AG04450 (cell line): ENCODE data around the gene LCN12. TPM values are rescaled to one million over a fixed set of nuclear protein-coding genes. Genes with fewer than 3 reads are reported as not detected.

Experiments used
- CTCF ChIA-PET: fragments of 300-600, 350-600 bp; formaldehyde crosslinking; extraction: SDS; loops from one replicate; lab custom pipeline; 2022; ENCODE audit warnings: antibody characterized with exemption, inconsistent platforms; lab: Charles Lee
- POLR2A ChIA-PET: fragments of 350-600 bp; formaldehyde crosslinking; extraction: SDS; loops from one replicate; lab custom pipeline; 2021; ENCODE audit warnings: antibody characterized with exemption, inconsistent platforms; lab: Yijun Ruan, JAX
- DNase-seq: peaks from one replicate; pipeline ENCODE4 v3.0.0-alpha.2; 2011; ENCODE audit warnings: low read depth, low spot score
- H3K27ac ChIP-seq: one replicate; pipeline ENCODE4 v1.5.1; 2012; ENCODE audit warnings: low read depth, low read length, control low read depth
- H3K27me3 ChIP-seq: one replicate; pipeline ENCODE4 v1.6.0; 2012; ENCODE audit warnings: low read length; ENCODE audit not compliant: control insufficient read depth, insufficient read depth
- H3K4me3 ChIP-seq: 2 replicates; pipeline ENCODE4 v1.5.1; 2011; ENCODE audit warnings: mild to moderate bottlenecking, low read depth, low read length, control low read depth
- H3K9me3 ChIP-seq: 2 replicates; pipeline ENCODE4 v1.5.1; 2012; ENCODE audit warnings: low read length; ENCODE audit not compliant: control insufficient read depth, insufficient read depth
- polyA plus RNA-seq: library from polyadenylated mRNA; depleted of rRNA; stranded (reverse); fragments of >200 nt; gene quantifications from 2 replicates; pipeline ENCODE4 v1.2.3, GENCODE V29; 2011
- TF ChIP-seq, protein P1 (sequence below): IDR thresholded peaks from 2 replicates; pipeline ENCODE4 v1.5.1; 2011; ENCODE audit warnings: low read depth, low read length, control low read depth, inconsistent platforms

Gene LCN12
- polyA plus RNA-seq, 1 experiment, result not detected

DNA sequence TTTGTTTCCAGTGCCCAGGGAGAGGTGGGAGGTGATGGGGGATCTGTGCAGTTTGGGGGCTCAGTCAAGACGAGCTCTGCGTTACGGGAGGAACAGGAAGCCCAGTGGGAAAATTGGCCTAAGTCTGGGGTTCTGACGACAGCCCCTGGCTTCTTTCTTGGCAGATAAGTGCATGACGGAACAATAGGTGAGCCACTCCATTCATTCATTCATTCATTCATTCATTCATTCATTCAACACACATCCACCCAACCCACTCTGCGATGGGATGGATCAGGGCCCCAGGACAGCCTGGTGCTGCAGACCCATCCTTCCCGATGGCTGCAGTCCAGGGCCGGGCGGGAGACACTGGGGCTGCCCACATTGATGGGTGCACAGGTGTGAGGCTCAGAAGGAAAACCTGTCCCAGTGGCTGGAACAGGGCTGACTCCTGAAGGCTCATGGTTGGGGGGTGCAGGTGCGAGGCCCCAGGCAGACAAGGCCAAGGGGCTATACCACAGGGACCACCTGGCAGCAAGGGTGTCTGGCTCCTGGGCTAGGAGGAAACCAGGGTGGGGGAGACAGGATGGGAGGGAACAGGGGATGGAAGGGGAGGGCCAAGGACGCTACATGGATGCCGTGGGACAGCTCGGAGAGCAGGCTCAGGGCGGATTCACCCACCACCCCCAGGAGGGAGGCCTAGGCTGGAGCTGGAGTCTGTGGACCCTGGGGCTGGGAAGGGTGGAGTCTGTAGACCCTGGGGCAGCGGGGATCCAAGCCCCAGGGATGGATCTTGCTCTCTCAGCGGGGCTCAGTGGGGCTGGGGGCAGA is 28.8 kb downstream of the LCN12 start:
- H3K4me3 ChIP-seq, result no peak overlapping the region
- ChIA-PET POLR2A (no interaction called here), CTCF (no interaction called here)
- no peak for DNase-seq
- H3K27me3 ChIP-seq, result peaks cover 37% of the 10 kb centered on the region
- no peak overlapping the region for H3K27ac ChIP-seq
- H3K9me3 ChIP-seq, result no peaks in the 10 kb centered on the region; the same call in 1 of the 2 replicates
- TF ChIP-seq, protein P1, sequence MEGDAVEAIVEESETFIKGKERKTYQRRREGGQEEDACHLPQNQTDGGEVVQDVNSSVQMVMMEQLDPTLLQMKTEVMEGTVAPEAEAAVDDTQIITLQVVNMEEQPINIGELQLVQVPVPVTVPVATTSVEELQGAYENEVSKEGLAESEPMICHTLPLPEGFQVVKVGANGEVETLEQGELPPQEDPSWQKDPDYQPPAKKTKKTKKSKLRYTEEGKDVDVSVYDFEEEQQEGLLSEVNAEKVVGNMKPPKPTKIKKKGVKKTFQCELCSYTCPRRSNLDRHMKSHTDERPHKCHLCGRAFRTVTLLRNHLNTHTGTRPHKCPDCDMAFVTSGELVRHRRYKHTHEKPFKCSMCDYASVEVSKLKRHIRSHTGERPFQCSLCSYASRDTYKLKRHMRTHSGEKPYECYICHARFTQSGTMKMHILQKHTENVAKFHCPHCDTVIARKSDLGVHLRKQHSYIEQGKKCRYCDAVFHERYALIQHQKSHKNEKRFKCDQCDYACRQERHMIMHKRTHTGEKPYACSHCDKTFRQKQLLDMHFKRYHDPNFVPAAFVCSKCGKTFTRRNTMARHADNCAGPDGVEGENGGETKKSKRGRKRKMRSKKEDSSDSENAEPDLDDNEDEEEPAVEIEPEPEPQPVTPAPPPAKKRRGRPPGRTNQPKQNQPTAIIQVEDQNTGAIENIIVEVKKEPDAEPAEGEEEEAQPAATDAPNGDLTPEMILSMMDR, result no peak

DNA sequence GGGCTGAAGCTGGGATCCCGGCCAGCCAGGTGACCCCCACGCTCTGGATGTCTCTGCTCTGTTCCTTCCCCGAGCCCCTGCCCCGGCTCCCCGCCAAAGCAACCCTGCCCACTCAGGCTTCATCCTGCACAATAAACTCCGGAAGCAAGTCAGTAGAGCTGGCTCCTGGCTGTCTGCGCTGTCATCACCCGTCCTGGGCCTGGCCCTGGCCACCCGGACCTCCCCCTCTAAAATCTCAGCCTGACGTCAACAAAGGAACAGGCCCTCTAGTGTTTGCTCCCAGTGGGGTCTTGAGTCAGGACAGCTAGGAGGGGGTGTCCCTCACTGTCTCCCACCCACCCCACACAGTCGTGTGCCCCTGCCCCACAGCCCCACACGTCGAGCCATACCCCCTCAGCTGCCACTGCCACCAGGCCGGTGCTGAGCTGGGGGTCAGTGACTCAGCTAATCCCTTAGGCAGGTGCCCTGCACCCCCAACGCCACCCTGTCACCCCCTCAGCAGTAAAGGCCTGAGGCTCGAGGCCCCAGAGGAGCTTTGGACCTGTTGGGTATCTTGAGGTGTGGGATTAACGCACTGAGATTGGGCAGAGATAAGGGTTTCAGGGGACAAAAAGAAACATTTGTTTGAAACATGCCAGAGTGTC is 29.6 kb downstream of the LCN12 start:
- H3K4me3 ChIP-seq, result no peak overlapping the region
- no peak for DNase-seq
- TF ChIP-seq, protein P1, result no peak
- H3K27ac ChIP-seq, result no peak overlapping the region
- peaks cover 42% of the 10 kb centered on the region for H3K27me3 ChIP-seq
- CTCF ChIA-PET, result no interaction called here
- H3K9me3 ChIP-seq, result no peaks in the 10 kb centered on the region; the same call in 1 of the 2 replicates
- POLR2A ChIA-PET, result interaction anchor here (1.1 kb wide), 1 partner anchor 135 kb away, joined by 3 read pairs; no protein-coding TSS in a partner anchor

DNA sequence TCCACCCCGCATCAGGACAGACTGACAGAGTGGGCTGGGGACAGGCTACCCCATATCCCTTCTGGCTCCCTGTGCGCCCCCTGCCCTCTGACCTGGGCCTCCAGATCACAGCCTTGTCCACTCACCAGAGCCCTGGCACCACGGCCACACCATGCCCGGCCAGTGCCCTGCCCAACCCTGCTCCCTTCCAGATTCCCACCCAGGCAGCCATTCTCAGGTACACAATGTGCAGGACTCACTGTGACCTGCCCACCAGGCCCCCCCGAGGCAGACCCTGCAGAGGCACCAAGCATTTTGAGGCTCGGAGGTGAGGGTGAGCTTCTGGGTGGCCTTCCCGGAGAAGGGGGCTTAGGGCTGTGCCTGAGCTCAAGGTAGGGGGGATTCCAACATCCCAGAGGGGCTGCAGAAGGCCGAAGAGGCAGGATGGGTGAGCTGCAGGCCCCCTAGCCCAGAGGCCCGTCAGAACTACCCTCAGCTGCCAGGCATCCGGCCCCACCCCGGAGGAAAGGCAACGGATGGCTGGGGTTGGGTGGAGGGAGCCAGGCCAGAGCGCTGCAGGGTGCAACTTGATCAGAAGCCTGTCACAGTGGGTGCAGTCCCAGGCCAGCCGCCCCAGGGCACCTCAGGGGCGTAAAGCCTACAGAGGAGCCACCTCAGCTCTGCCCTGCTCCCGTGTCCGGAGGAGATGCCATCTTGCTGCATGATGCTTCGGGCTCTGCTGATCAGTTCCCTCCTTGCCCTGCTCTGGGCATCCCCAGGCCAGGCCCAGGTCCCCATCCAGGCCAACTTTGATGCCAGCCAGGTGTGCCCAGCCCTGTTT is 30.4 kb downstream of the LCN12 start, which contains the start of gene LCNL1:
Gene LCNL1, plus strand, starts transcription at position 762 of the 820 bp plus-strand sequence. CDS start 594 bp downstream, outside the sequence.
- DNase-seq, result no peak
- ChIA-PET POLR2A (interaction anchor here (1.1 kb wide), 1 partner anchor 136 kb away, joined by 3 read pairs; no protein-coding TSS in a partner anchor), CTCF (no interaction called here)
- H3K4me3 ChIP-seq, result no peak within 1 kb of the TSS
- TF ChIP-seq, protein P1, result no peak
- H3K27ac ChIP-seq, result no peak within 1 kb of the TSS
- H3K27me3 ChIP-seq, result peaks cover 40% of the 10 kb centered on the region
- H3K9me3 ChIP-seq, result no peaks in the 10 kb centered on the region; the same call in 1 of the 2 replicates

GRCh38 chr9:136983167-136983566 is 31.1 kb downstream of the LCN12 start:
- Histone ChIP-seq H3K27ac (no peak overlapping the region), H3K9me3 (no peaks in the 10 kb centered on the region; the same call in 1 of the 2 replicates), H3K27me3 (peaks cover 38% of the 10 kb centered on the region), H3K4me3 (no peak overlapping the region)
- CTCF ChIA-PET, result no interaction called here
- POLR2A ChIA-PET, result no interaction called here
- TF ChIP-seq, protein P1, result no peak
- no peak for DNase-seq
